ENCODE measurements around the gene ECEL1. TPM values are rescaled to one million over a fixed set of nuclear protein-coding genes. Genes with fewer than 3 reads are reported as not detected.
A peak's percentile ranks its signal among the peaks of the same experiment; 100 is the strongest.

The ECEL1 gene
- total RNA-seq, 4 donors from 2014 or later = 0.68 to 0.83 TPM; not detected in 2

- TF ChIP-seq EP300 (IDR thresholded peaks at IDR 0.05) = no peak
- no peak for TF ChIP-seq CTCF (IDR thresholded peaks at IDR 0.05)
- TF ChIP-seq POLR2AphosphoS5 (IDR thresholded peaks at IDR 0.05) = no peak
- TF ChIP-seq POLR2A (IDR thresholded peaks at IDR 0.05) = no peak
- WGBS = 92% methylated on average over 2 of the region's 4 CpGs
- Histone ChIP-seq H3K4me3 (no peak overlapping the region), H3K27ac (no peak overlapping the region), H3K9me3 (no peaks in the 10 kb centered on the region), H3K36me3 (no peaks in the 10 kb centered on the region), H3K27me3 (peaks cover 77% of the 10 kb centered on the region), H3K4me1 (peaks cover 19% of the 10 kb centered on the region)
- DNase-seq (ENCODE audit: low spot score in 2 of 2) = no peak
Measured at GRCh38 chr2:232506709-232507108, 19.1 kb upstream of the ECEL1 start.

GRCh38 chr2:232505856-232506255 is 18.2 kb upstream of the ECEL1 start:
- 63% methylated on average over 9 of the region's 10 CpGs for WGBS
- no peak for DNase-seq (ENCODE audit: low spot score in 2 of 2)
- H3K27me3 ChIP-seq = peaks cover 77% of the 10 kb centered on the region
- no peaks in the 10 kb centered on the region for H3K9me3 ChIP-seq
- H3K36me3 ChIP-seq = no peaks in the 10 kb centered on the region
- peaks cover 19% of the 10 kb centered on the region for H3K4me1 ChIP-seq
- H3K27ac ChIP-seq = no peak overlapping the region
- TF ChIP-seq POLR2AphosphoS5 (IDR thresholded peaks at IDR 0.05) (no peak), POLR2A (IDR thresholded peaks at IDR 0.05) (no peak), CTCF (IDR thresholded peaks at IDR 0.05) (no peak), EP300 (IDR thresholded peaks at IDR 0.05) (no peak)
- H3K4me3 ChIP-seq = no peak overlapping the region

GRCh38 chr2:232504438-232504837 is 16.8 kb upstream of the ECEL1 start:
- WGBS = 90% methylated on average over 2 of the region's 2 CpGs

GRCh38 chr2:232503809-232504323 is 16.2 kb upstream of the ECEL1 start:
- H3K27ac ChIP-seq = no peak overlapping the region
- TF ChIP-seq POLR2AphosphoS5 (IDR thresholded peaks at IDR 0.05) (no peak), POLR2A (IDR thresholded peaks at IDR 0.05) (no peak), CTCF (IDR thresholded peaks at IDR 0.05) (no peak), EP300 (IDR thresholded peaks at IDR 0.05) (no peak)
- H3K27me3 ChIP-seq = peaks cover 73% of the 10 kb centered on the region
- WGBS = 35% methylated on average over 16 of the region's 16 CpGs
- DNase-seq (ENCODE audit: low spot score in 2 of 2) = no peak
- H3K36me3 ChIP-seq = no peaks in the 10 kb centered on the region
- peaks cover 19% of the 10 kb centered on the region for H3K4me1 ChIP-seq
- peak overlapping the region; percentile 38 for H3K4me3 ChIP-seq
- no peaks in the 10 kb centered on the region for H3K9me3 ChIP-seq

More at GRCh38 chr2:232504438-232504837, 16.8 kb upstream of the ECEL1 start:
- peaks cover 71% of the 10 kb centered on the region for H3K27me3 ChIP-seq
- peaks cover 19% of the 10 kb centered on the region for H3K4me1 ChIP-seq
- H3K4me3 ChIP-seq = no peak overlapping the region
- no peaks in the 10 kb centered on the region for H3K36me3 ChIP-seq
- no peak overlapping the region for H3K27ac ChIP-seq
- TF ChIP-seq POLR2A (IDR thresholded peaks at IDR 0.05) (no peak), EP300 (IDR thresholded peaks at IDR 0.05) (no peak), POLR2AphosphoS5 (IDR thresholded peaks at IDR 0.05) (no peak), CTCF (IDR thresholded peaks at IDR 0.05) (no peak)
- DNase-seq (ENCODE audit: low spot score in 2 of 2) = no peak
- H3K9me3 ChIP-seq = no peaks in the 10 kb centered on the region

- Histone ChIP-seq H3K27me3 (peaks cover 71% of the 10 kb centered on the region), H3K4me3 (peak overlapping the region; percentile 38), H3K9me3 (no peaks in the 10 kb centered on the region), H3K36me3 (no peaks in the 10 kb centered on the region), H3K4me1 (peaks cover 19% of the 10 kb centered on the region), H3K27ac (no peak overlapping the region)
- WGBS = 4% methylated on average over 42 of the region's 75 CpGs
- DNase-seq (ENCODE audit: low spot score in 2 of 2) = no peak
- TF ChIP-seq EP300 (IDR thresholded peaks at IDR 0.05) (no peak), POLR2A (IDR thresholded peaks at IDR 0.05) (no peak)
Measured at GRCh38 chr2:232502911-232503808, 15.5 kb upstream of the ECEL1 start.
